H9 (cell line): ENCODE results near the gene ITK. TPM values are rescaled to one million over a fixed set of nuclear protein-coding genes. Genes with fewer than 3 reads are reported as not detected.

Source experiments
- DNase-seq: peaks from one replicate; pipeline ENCODE4 v3.0.0-alpha.2; 2017
- H2AFZ ChIP-seq: one replicate; pipeline ENCODE4 v1.6.1; 2013; ENCODE audit warnings: mild to moderate bottlenecking, low read length, control low read depth, moderate library complexity
- H2AK5ac ChIP-seq: 2 replicates; pipeline ENCODE4 v1.6.1; 2013; ENCODE audit warnings: low read length, control low read depth, mixed read lengths; ENCODE audit not compliant: insufficient read length
- H2BK120ac ChIP-seq: one replicate; pipeline ENCODE4 v1.6.1; 2013; ENCODE audit warnings: low read depth, mild to moderate bottlenecking, low read length, control low read depth, inconsistent platforms; ENCODE audit not compliant: poor library complexity, severe bottlenecking
- H2BK12ac ChIP-seq: 2 replicates; pipeline ENCODE4 v1.6.1; 2013; ENCODE audit warnings: low read length, control low read depth, mixed read lengths, low read depth; ENCODE audit not compliant: insufficient read length
- H2BK15ac ChIP-seq: 2 replicates; pipeline ENCODE4 v1.6.1; 2013; ENCODE audit warnings: low read depth, low read length, control low read depth
- H2BK20ac ChIP-seq: one replicate; pipeline ENCODE4 v1.6.1; 2013; ENCODE audit warnings: low read depth, mild to moderate bottlenecking, low read length, control low read depth, inconsistent platforms; ENCODE audit not compliant: poor library complexity, severe bottlenecking
- H2BK5ac ChIP-seq: 2 replicates; pipeline ENCODE4 v1.6.1; 2013; ENCODE audit warnings: low read length, control low read depth, mixed read lengths; ENCODE audit not compliant: insufficient read length
- H3K14ac ChIP-seq: 2 replicates; pipeline ENCODE4 v1.6.1; 2013; ENCODE audit warnings: low read length, control low read depth; ENCODE audit not compliant: insufficient read depth
- H3K18ac ChIP-seq: 2 replicates; pipeline ENCODE4 v1.6.1; 2013; ENCODE audit warnings: low read depth, mild to moderate bottlenecking, mixed read lengths, low read length, control low read depth; ENCODE audit not compliant: insufficient read length
- H3K23ac ChIP-seq: 2 replicates; pipeline ENCODE4 v1.6.1; 2013; ENCODE audit warnings: low read length, control low read depth, mixed read lengths, low read depth; ENCODE audit not compliant: insufficient read length
- H3K23me2 ChIP-seq: 2 replicates; pipeline ENCODE4 v1.6.1; 2013; ENCODE audit warnings: low read depth, mild to moderate bottlenecking, mixed read lengths, low read length, control low read depth; ENCODE audit not compliant: insufficient read length, poor library complexity, severe bottlenecking
- H3K27ac ChIP-seq: 2 replicates; pipeline ENCODE4 v1.5.1; 2013; ENCODE audit warnings: low read length, control low read depth, mixed read lengths, low read depth; ENCODE audit not compliant: insufficient read length
- H3K27me3 ChIP-seq: 2 replicates; pipeline ENCODE4 v1.6.1; 2013; ENCODE audit warnings: low read length, control low read depth, inconsistent platforms; ENCODE audit not compliant: insufficient read depth
- H3K4ac ChIP-seq: 2 replicates; pipeline ENCODE4 v1.6.1; 2013; ENCODE audit warnings: low read depth, mild to moderate bottlenecking, control low read depth, inconsistent platforms, low read length, moderate library complexity
- H3K4me1 ChIP-seq: 2 replicates; pipeline ENCODE4 v1.6.1; 2013; ENCODE audit warnings: low read length, control low read depth, inconsistent platforms; ENCODE audit not compliant: insufficient read depth
- H3K4me2 ChIP-seq: 2 replicates; pipeline ENCODE4 v1.6.1; 2013; ENCODE audit warnings: low read length, control low read depth, mixed read lengths; ENCODE audit not compliant: insufficient read length, insufficient read depth
- H3K56ac ChIP-seq: 2 replicates; pipeline ENCODE4 v1.6.1; 2013; ENCODE audit warnings: low read depth, mild to moderate bottlenecking, mixed read lengths, low read length, control low read depth; ENCODE audit not compliant: insufficient read length
- H3K79me1 ChIP-seq: 2 replicates; pipeline ENCODE4 v1.6.1; 2013; ENCODE audit warnings: low read depth, mild to moderate bottlenecking, moderate library complexity, low read length, control low read depth, inconsistent platforms; ENCODE audit not compliant: insufficient read depth, poor library complexity, severe bottlenecking
- H3K79me2 ChIP-seq: 2 replicates; pipeline ENCODE4 v1.6.1; 2013; ENCODE audit warnings: low read length, control low read depth, inconsistent platforms; ENCODE audit not compliant: insufficient read depth
- H3K9ac ChIP-seq: 2 replicates; pipeline ENCODE4 v1.6.1; 2013; ENCODE audit warnings: low read length, control low read depth, mixed read lengths; ENCODE audit not compliant: insufficient read length; ENCODE audit errors: extremely low read depth
- H3K9me3 ChIP-seq: one replicate; pipeline ENCODE4 v1.6.1; 2013; ENCODE audit warnings: low read depth, low read length, inconsistent platforms; ENCODE audit not compliant: control insufficient read depth
- H3T11ph ChIP-seq: one replicate; pipeline ENCODE4 v1.6.1; 2013; ENCODE audit warnings: mild to moderate bottlenecking, low read length, control low read depth, inconsistent platforms
- H4K20me1 ChIP-seq: one replicate; pipeline ENCODE4 v1.6.1; 2013; ENCODE audit not compliant: control insufficient read depth, insufficient read length, insufficient read depth
- H4K5ac ChIP-seq: 2 replicates; pipeline ENCODE4 v1.6.1; 2013; ENCODE audit warnings: low read depth, mild to moderate bottlenecking, mixed read lengths, low read length, control low read depth; ENCODE audit not compliant: insufficient read length
- H4K8ac ChIP-seq: replicated peaks from 2 replicates; pipeline ENCODE4 v1.6.1; 2013; ENCODE audit warnings: low read length, control low read depth, mixed read lengths, low read depth; ENCODE audit not compliant: insufficient read length
- H4K91ac ChIP-seq: 2 replicates; pipeline ENCODE4 v1.6.1; 2013; ENCODE audit warnings: low read depth, mild to moderate bottlenecking, moderate library complexity, mixed read lengths, low read length, control low read depth; ENCODE audit not compliant: insufficient read length
- H3K27ac Mint-ChIP-seq, 3 experiments: 2 replicates in 2 of 3; 3 replicates in 1 of 3; pipeline ENCODE4 v1.8.0; 2020 to 2021; ENCODE audit warnings: mixed read lengths in 3 of 3, mild to moderate bottlenecking in 1 of 3, moderate library complexity in 1 of 3
- H3K27me3 Mint-ChIP-seq: 2 replicates; pipeline ENCODE4 v1.8.0; 2021; ENCODE audit warnings: low read depth, mild to moderate bottlenecking, moderate library complexity, mixed read lengths
- H3K36me3 Mint-ChIP-seq, 3 experiments: 2 replicates in 2 of 3; 3 replicates in 1 of 3; pipeline ENCODE4 v1.8.0; 2020 to 2021; ENCODE audit warnings: low read depth in 3 of 3, mixed read lengths in 3 of 3; ENCODE audit not compliant: insufficient read depth in 1 of 3
- H3K4me1 Mint-ChIP-seq, 2 experiments: 2 replicates each; pipeline ENCODE4 v1.8.0; 2020; ENCODE audit warnings: mixed read lengths in 2 of 2
- H3K4me3 Mint-ChIP-seq, 2 experiments: 2 replicates in 1 of 2; 3 replicates in 1 of 2; pipeline ENCODE4 v1.8.0; 2020 to 2021; ENCODE audit warnings: mild to moderate bottlenecking in 2 of 2, mixed read lengths in 2 of 2, moderate library complexity in 1 of 2
- H3K9me3 Mint-ChIP-seq, 2 experiments: 2 replicates in 1 of 2; 3 replicates in 1 of 2; pipeline ENCODE4 v1.8.0; 2020; ENCODE audit warnings: mild to moderate bottlenecking in 2 of 2, mixed read lengths in 2 of 2, moderate library complexity in 1 of 2
- WGBS: extraction: QIAGEN DNeasy Blood & Tissue Kit; methylation state at CpG from one replicate; pipeline ENCODE4 v1.1.7; 2013; ENCODE audit warnings: missing lambda C conversion rate, low lambda C conversion rate, mixed read lengths; ENCODE audit not compliant: insufficient read length; ENCODE audit errors: extremely low coverage; 5-methylcytosine and 5-hydroxymethylcytosine counted together
- total RNA-seq: library from RNA; stranded (reverse); gene quantifications from 2 replicates; pipeline ENCODE4 v1.2.1, GENCODE V29; 2021
- TF ChIP-seq, protein P1 (sequence below): fragments of 200-600 bp; sonication (generic); conservative IDR thresholded peaks from 3 replicates; pipeline ENCODE4 v1.8.0; 2021; ENCODE audit warnings: antibody characterized with exemption, mild to moderate bottlenecking

Gene ITK
- total RNA-seq, 1 experiment from 2014 or later = 0.22 TPM

DNA sequence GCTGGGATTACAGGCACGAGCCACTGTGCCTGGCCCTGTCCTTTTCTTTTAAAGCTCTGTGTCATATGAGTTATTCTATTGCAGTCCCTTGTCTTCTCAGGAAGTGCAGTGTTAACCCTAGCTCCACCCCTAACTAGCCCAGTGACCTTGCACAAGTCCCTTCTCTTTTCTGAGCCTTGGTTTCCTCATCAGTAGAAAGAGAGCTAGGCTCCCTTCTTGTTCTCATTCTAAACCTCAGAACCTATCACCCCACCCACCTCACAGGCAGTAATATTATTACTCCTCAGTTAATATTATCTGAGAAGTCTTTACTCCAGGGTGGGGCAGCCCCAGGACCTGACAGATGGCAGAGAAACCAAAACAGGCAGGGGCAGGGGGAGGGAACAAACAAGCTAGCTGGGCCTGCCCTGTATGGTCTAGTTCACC lies 92.5 kb downstream of the ITK start:
- H2BK15ac ChIP-seq = no peak overlapping the region
- H2AFZ ChIP-seq = no peak overlapping the region
- no peak overlapping the region for H2BK12ac ChIP-seq
- TF ChIP-seq, protein P1, sequence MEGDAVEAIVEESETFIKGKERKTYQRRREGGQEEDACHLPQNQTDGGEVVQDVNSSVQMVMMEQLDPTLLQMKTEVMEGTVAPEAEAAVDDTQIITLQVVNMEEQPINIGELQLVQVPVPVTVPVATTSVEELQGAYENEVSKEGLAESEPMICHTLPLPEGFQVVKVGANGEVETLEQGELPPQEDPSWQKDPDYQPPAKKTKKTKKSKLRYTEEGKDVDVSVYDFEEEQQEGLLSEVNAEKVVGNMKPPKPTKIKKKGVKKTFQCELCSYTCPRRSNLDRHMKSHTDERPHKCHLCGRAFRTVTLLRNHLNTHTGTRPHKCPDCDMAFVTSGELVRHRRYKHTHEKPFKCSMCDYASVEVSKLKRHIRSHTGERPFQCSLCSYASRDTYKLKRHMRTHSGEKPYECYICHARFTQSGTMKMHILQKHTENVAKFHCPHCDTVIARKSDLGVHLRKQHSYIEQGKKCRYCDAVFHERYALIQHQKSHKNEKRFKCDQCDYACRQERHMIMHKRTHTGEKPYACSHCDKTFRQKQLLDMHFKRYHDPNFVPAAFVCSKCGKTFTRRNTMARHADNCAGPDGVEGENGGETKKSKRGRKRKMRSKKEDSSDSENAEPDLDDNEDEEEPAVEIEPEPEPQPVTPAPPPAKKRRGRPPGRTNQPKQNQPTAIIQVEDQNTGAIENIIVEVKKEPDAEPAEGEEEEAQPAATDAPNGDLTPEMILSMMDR = no peak
- H3K4me1 Mint-ChIP-seq = peaks cover 14 to 15% of the 10 kb centered on the region in 2 experiments
- H3K79me2 ChIP-seq = peaks cover 14% of the 10 kb centered on the region; the same call in 1 of the 2 replicates
- no peak overlapping the region for H3K4me3 Mint-ChIP-seq
- peaks cover 7% of the 10 kb centered on the region for H3K79me1 ChIP-seq
- no peak overlapping the region for H3K18ac ChIP-seq
- no peak overlapping the region for H2BK5ac ChIP-seq
- H3K23me2 ChIP-seq = no peaks in the 10 kb centered on the region
- no peak overlapping the region for H4K8ac ChIP-seq
- no peaks in the 10 kb centered on the region for H3K27me3 ChIP-seq
- H3K9ac ChIP-seq = no peak overlapping the region
- WGBS = no CpG with 5 or more reads among the region's 1 CpG
- H2BK20ac ChIP-seq = no peak overlapping the region
- no peak overlapping the region for H4K91ac ChIP-seq
- H4K5ac ChIP-seq = no peak overlapping the region
- H2AK5ac ChIP-seq = no peak overlapping the region
- H3K4ac ChIP-seq = no peak overlapping the region
- no peak overlapping the region for H3K23ac ChIP-seq
- peak overlapping the region in 2 of 3 experiments; percentile 76 to 79; a peak in 3 of 7 replicates for H3K27ac Mint-ChIP-seq
- no peaks in the 10 kb centered on the region for H3K27me3 Mint-ChIP-seq
- H3K27ac ChIP-seq = no peak overlapping the region
- no peaks in the 10 kb centered on the region for H3K9me3 Mint-ChIP-seq
- no peak for DNase-seq
- H2BK120ac ChIP-seq = no peak overlapping the region
- H3K36me3 Mint-ChIP-seq = peaks cover 0 to 2% (median 0%) of the 10 kb centered on the region in 3 experiments; a peak in 1 of 7 replicates
- H3K56ac ChIP-seq = no peak overlapping the region
- H3T11ph ChIP-seq = no peak overlapping the region
- H3K4me2 ChIP-seq = no peak overlapping the region
- no peak overlapping the region for H3K14ac ChIP-seq
- H3K4me1 ChIP-seq = peaks cover 3% of the 10 kb centered on the region; the same call in 1 of the 2 replicates
- H4K20me1 ChIP-seq = peaks cover 3% of the 10 kb centered on the region
- no peaks in the 10 kb centered on the region for H3K9me3 ChIP-seq
